Endothelial cell of umbilical vein (primary cell): Measurements from ENCODE around the gene RAD18. TPM values are rescaled to one million over a fixed set of nuclear protein-coding genes. Genes with fewer than 3 reads are reported as not detected.

ENCODE experiments used
- BruUV-seq: library from RNA; stranded (reverse); fragments of 400-500 nt; replicated peaks from 2 replicates; lab custom pipeline; 2021; lab: Mats Ljungman, UMichigan
- CTCF ChIA-PET: fragments of 300-600, 350-600 bp; sonication (Branson Sonifier 250); formaldehyde crosslinking; loops from one replicate; lab custom pipeline; 2021; ENCODE audit warnings: antibody characterized with exemption, inconsistent platforms; lab: Charles Lee
- POLR2A ChIA-PET: fragments of 300-600, 350-600 bp; sonication (Branson Sonifier 250); formaldehyde crosslinking; loops from one replicate; lab custom pipeline; 2021; ENCODE audit warnings: antibody characterized with exemption, inconsistent platforms; lab: Charles Lee
- DNase-seq: peaks from one replicate; pipeline ENCODE4 v3.0.0-alpha.2; 2011; ENCODE audit warnings: low read depth, low spot score
- FAIRE-seq: peaks from 2 replicates; lab custom pipeline; 2011; peaks lifted over from hg19 to GRCh38; lab: Jason Lieb, UNC
- H2AFZ ChIP-seq: 2 replicates; pipeline ENCODE4 v1.6.0; 2012; ENCODE audit warnings: low read depth, low read length, control low read depth, inconsistent platforms
- H3K27ac ChIP-seq: 2 replicates; pipeline ENCODE4 v1.5.1; 2011; ENCODE audit warnings: low read depth, mild to moderate bottlenecking, control low read depth, low read length, moderate library complexity; ENCODE audit not compliant: insufficient read depth
- H3K27me3 ChIP-seq, 2 experiments: 2 replicates each; pipeline versions ENCODE4 v1.6.0 to v1.6.1; 2011; ENCODE audit warnings: low read length in 2 of 2, mixed read lengths in 1 of 2; ENCODE audit not compliant: control insufficient read depth in 2 of 2, insufficient read depth in 2 of 2
- H3K36me3 ChIP-seq, 2 experiments: 2 replicates in 1 of 2; 3 replicates in 1 of 2; pipeline ENCODE4 v1.5.1; 2011; ENCODE audit warnings: low read length in 2 of 2, mild to moderate bottlenecking in 1 of 2, moderate library complexity in 1 of 2; ENCODE audit not compliant: control insufficient read depth in 2 of 2, insufficient read depth in 2 of 2; ENCODE audit errors: extremely low read depth in 1 of 2
- H3K4me1 ChIP-seq: 3 replicates; pipeline ENCODE4 v1.5.1; 2011; ENCODE audit warnings: mild to moderate bottlenecking, low read length; ENCODE audit not compliant: control insufficient read depth, insufficient read depth; ENCODE audit errors: extremely low read depth
- H3K4me2 ChIP-seq: 2 replicates; pipeline ENCODE4 v1.6.1; 2011; ENCODE audit warnings: low read length, control low read depth, mixed read lengths; ENCODE audit not compliant: insufficient read depth
- H3K4me3 ChIP-seq, 3 experiments: fragments of 200-600 bp in 1 of 3; sonication (generic), shearing (Covaris generic) in 1 of 3; replicated peaks in 1 of 3; 2 replicates each; pipeline ENCODE4 v1.5.1; 2011 to 2016; ENCODE audit warnings: control low read depth in 3 of 3, low read length in 3 of 3, mild to moderate bottlenecking in 2 of 3, inconsistent platforms in 1 of 3, low read depth in 1 of 3, moderate library complexity in 1 of 3; ENCODE audit not compliant: insufficient read depth in 1 of 3
- H3K79me2 ChIP-seq: 2 replicates; pipeline ENCODE4 v1.6.0; 2012; ENCODE audit warnings: low read length, inconsistent platforms; ENCODE audit not compliant: control insufficient read depth, insufficient read depth
- H3K9ac ChIP-seq: replicated peaks from 2 replicates; pipeline ENCODE3; 2011; ENCODE audit warnings: low read length, control low read depth; ENCODE audit not compliant: insufficient read depth; ENCODE audit errors: extremely low read depth
- H3K9me1 ChIP-seq: replicated peaks from 3 replicates; pipeline ENCODE4 v1.6.0; 2011; ENCODE audit warnings: mild to moderate bottlenecking, low read length; ENCODE audit not compliant: control insufficient read depth, insufficient read depth; ENCODE audit errors: extremely low read depth
- H3K9me3 ChIP-seq: replicated peaks from 2 replicates; pipeline ENCODE4 v1.5.1; 2012; ENCODE audit warnings: low read length, inconsistent platforms; ENCODE audit not compliant: control insufficient read depth, insufficient read depth
- H4K20me1 ChIP-seq: replicated peaks from 2 replicates; pipeline ENCODE3; 2011; ENCODE audit warnings: mild to moderate bottlenecking, low read length; ENCODE audit not compliant: control insufficient read depth, insufficient read depth; ENCODE audit errors: extremely low read depth
- EZH2 ChIP-seq: IDR thresholded peaks from 2 replicates; pipeline ENCODE4 v1.6.1; 2012; ENCODE audit warnings: borderline replicate concordance, low read depth, mild to moderate bottlenecking, moderate library complexity, low read length, inconsistent platforms; ENCODE audit not compliant: severe bottlenecking
- FOS ChIP-seq: IDR thresholded peaks from 2 replicates; pipeline ENCODE4 v1.6.1; 2011; ENCODE audit warnings: mild to moderate bottlenecking, low read length, moderate library complexity, borderline replicate concordance; ENCODE audit not compliant: insufficient read depth
- GATA2 ChIP-seq: IDR thresholded peaks from 2 replicates; pipeline ENCODE4 v1.7.0; 2011; ENCODE audit warnings: low read depth, mild to moderate bottlenecking, moderate library complexity, mixed read lengths, low read length; ENCODE audit not compliant: insufficient read length, insufficient read depth
- JUN ChIP-seq: IDR thresholded peaks from 2 replicates; pipeline ENCODE4 v1.6.1; 2011; ENCODE audit warnings: borderline replicate concordance, low read depth; ENCODE audit not compliant: insufficient read length, insufficient read depth
- MYC ChIP-seq: IDR thresholded peaks from one replicate; pipeline ENCODE4 v1.6.1; 2011; ENCODE audit warnings: mild to moderate bottlenecking, low read depth, low read length
- POLR2A ChIP-seq: IDR thresholded peaks from 2 replicates; pipeline ENCODE4 v1.6.1; 2012; ENCODE audit warnings: low read depth, mild to moderate bottlenecking, control low read depth, low read length
- POLR2AphosphoS5 ChIP-seq: IDR thresholded peaks from 2 replicates; pipeline ENCODE4 v1.6.1; 2012; ENCODE audit warnings: low read depth, mild to moderate bottlenecking, control low read depth, low read length, moderate library complexity; ENCODE audit not compliant: insufficient read depth
- dilution Hi-C: fragments of 300-500 bp; cut with MboI; formaldehyde crosslinking; loops from one replicate; pipeline ENCODE4 v1.15.0; 2019; ENCODE audit warnings: low sequenced_read_pairs; ENCODE audit not compliant: extremely low pct_ligation_motif_present
- intact Hi-C: fragments of 100-400 bp; cut with micrococcal nuclease; formaldehyde crosslinking; loops from one replicate; pipeline ENCODE4 v1.10.0; 2022
- polyA plus RNA-seq, 4 experiments: library from polyadenylated mRNA; depleted of rRNA in 3 of 4; stranded (reverse) in 3 of 4; unstranded in 1 of 4; fragments of >200 nt; gene quantifications; 2 replicates each; pipeline versions ENCODE4 v1.2.1 to v1.2.3, GENCODE V29; 2011 to 2012; ENCODE audit warnings: missing spikeins in 1 of 4
- total RNA-seq: library from RNA; stranded (reverse); gene quantifications from 2 replicates; pipeline ENCODE4 v1.2.3, GENCODE V29; 2021
- TF ChIP-seq, protein P1 (sequence below): IDR thresholded peaks from 2 replicates; pipeline ENCODE4 v1.6.1; 2011; ENCODE audit not compliant: insufficient read depth, insufficient read length
- TF ChIP-seq, protein P2 (sequence below), 2 donors: IDR thresholded peaks; 1 replicate in 1 of 2; 2 replicates in 1 of 2; pipeline ENCODE4 v1.5.1; 2011; ENCODE audit warnings: low read length in 2 of 2, mild to moderate bottlenecking in 2 of 2, moderate library complexity in 2 of 2, control low read depth in 1 of 2, inconsistent platforms in 1 of 2, low read depth in 1 of 2; ENCODE audit not compliant: insufficient read depth in 1 of 2; ENCODE audit errors: extremely low read depth in 1 of 2

Gene RAD18
- total and polyA plus RNA-seq, 2 donors (not counting 3 experiments of a cell fraction or from before 2014, with no cell fraction given): 7.9 to 23.8 TPM

DNA sequence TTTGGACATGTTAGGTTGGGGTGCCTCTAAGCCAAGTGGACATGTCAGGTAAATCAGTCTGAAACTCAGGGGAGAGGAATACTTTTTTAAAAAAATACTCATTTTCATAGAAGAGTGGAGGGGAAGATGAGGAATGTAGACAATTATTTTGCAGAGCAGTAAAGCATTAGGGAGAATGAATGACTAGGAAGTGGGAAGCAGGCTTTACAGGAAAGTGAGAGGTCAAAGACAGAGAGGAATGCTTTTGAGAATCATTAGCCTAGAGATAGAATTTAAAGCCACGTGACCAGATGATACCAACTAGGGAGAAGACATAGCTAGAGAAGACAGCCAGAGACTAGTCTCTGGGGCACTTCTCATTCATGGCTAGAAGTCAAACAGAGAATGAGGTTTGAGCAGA lies 91.0 kb downstream of the RAD18 start:
- DNase-seq (no peak), FAIRE-seq (no peak)
- H3K27me3 ChIP-seq: no peaks in the 10 kb centered on the region
- no peak overlapping the region for H3K9ac ChIP-seq
- H3K36me3 ChIP-seq: no peaks in the 10 kb centered on the region
- no peak overlapping the region for H3K4me2 ChIP-seq
- peaks cover 23% of the 10 kb centered on the region for H3K4me1 ChIP-seq
- H3K9me3 ChIP-seq: no peaks in the 10 kb centered on the region
- no peak overlapping the region for H3K4me3 ChIP-seq
- H4K20me1 ChIP-seq: no peaks in the 10 kb centered on the region
- TF ChIP-seq JUN (no peak), GATA2 (no peak), POLR2A (no peak), MYC (no peak), EZH2 (no peak), POLR2AphosphoS5 (no peak), FOS (no peak)
- TF ChIP-seq, protein P1, sequence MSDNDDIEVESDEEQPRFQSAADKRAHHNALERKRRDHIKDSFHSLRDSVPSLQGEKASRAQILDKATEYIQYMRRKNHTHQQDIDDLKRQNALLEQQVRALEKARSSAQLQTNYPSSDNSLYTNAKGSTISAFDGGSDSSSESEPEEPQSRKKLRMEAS: no peak
- no peak overlapping the region for H3K27ac ChIP-seq
- H2AFZ ChIP-seq: no peak overlapping the region
- H3K9me1 ChIP-seq: no peaks in the 10 kb centered on the region
- H3K79me2 ChIP-seq: no peaks in the 10 kb centered on the region
- ChIA-PET CTCF (no interaction called here), POLR2A (no interaction called here)
- no TSS peak for BruUV-seq
- intact Hi-C loops: no loop called here
- dilution Hi-C loops: no loop called here

DNA sequence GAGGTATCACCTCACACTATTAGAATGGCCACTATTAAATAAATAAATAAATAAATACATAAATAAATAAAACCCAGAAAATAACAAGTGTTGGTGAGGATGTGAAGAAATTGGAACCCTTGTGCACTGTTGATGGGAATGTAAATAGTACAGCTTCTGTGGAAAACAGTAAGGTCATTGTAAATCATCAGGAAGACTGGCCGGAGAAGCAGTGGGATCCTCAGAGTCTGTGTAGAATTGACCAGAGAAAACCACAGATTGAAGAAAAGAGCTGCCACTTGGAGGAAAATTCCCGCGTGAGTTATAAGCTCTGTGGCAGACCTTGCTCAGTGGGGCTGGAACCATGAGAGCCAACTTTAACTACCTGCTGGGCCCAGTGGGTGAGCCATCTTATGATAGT lies 92.0 kb downstream of the RAD18 start:
- DNase-seq: no peak
- no TSS peak for BruUV-seq
- intact Hi-C loops (no loop called here), dilution Hi-C loops (no loop called here)
- no peaks in the 10 kb centered on the region for H3K9me3 ChIP-seq
- H3K27me3 ChIP-seq: no peaks in the 10 kb centered on the region
- H3K36me3 ChIP-seq: no peaks in the 10 kb centered on the region
- ChIA-PET CTCF (no interaction called here), POLR2A (no interaction called here)
- FAIRE-seq: no peak
- H3K4me2 ChIP-seq: no peak overlapping the region
- H3K4me1 ChIP-seq: peaks cover 23% of the 10 kb centered on the region
- H3K79me2 ChIP-seq: no peaks in the 10 kb centered on the region
- no peak overlapping the region for H3K9ac ChIP-seq
- no peaks in the 10 kb centered on the region for H3K9me1 ChIP-seq
- no peaks in the 10 kb centered on the region for H4K20me1 ChIP-seq
- no peak overlapping the region for H3K4me3 ChIP-seq
- no peak overlapping the region for H2AFZ ChIP-seq
- H3K27ac ChIP-seq: no peak overlapping the region
- TF ChIP-seq FOS (no peak), MYC (no peak), GATA2 (no peak), JUN (no peak), POLR2A (no peak), EZH2 (no peak), POLR2AphosphoS5 (no peak)
- TF ChIP-seq, protein P1: no peak
- TF ChIP-seq, protein P2, sequence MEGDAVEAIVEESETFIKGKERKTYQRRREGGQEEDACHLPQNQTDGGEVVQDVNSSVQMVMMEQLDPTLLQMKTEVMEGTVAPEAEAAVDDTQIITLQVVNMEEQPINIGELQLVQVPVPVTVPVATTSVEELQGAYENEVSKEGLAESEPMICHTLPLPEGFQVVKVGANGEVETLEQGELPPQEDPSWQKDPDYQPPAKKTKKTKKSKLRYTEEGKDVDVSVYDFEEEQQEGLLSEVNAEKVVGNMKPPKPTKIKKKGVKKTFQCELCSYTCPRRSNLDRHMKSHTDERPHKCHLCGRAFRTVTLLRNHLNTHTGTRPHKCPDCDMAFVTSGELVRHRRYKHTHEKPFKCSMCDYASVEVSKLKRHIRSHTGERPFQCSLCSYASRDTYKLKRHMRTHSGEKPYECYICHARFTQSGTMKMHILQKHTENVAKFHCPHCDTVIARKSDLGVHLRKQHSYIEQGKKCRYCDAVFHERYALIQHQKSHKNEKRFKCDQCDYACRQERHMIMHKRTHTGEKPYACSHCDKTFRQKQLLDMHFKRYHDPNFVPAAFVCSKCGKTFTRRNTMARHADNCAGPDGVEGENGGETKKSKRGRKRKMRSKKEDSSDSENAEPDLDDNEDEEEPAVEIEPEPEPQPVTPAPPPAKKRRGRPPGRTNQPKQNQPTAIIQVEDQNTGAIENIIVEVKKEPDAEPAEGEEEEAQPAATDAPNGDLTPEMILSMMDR (IDR thresholded peaks at IDR 0.05; ENCODE audit: extremely low read depth in 1 of 2, insufficient read depth in 1 of 2, low read depth in 1 of 2, low read length in 2 of 2): no peak
